Right lobe of liver (tissue), 6 donors: Measurements from ENCODE around the gene PEMT. TPM values are rescaled to one million over a fixed set of nuclear protein-coding genes. Genes with fewer than 3 reads are reported as not detected.

Experiments
- ATAC-seq, 4 donors: fragments of 200-7000 bp; cut with Tn5 transposase; one replicate each; pipeline ENCODE4 v1.9.1; 2020; ENCODE audit warnings: mild to moderate bottlenecking in 4 of 4, moderate library complexity in 4 of 4
- DNase-seq, 3 donors: peaks; one replicate each; pipeline ENCODE4 v3.0.0-alpha.2; 2020
- H3K27ac ChIP-seq, 3 donors: fragments of 200-600 bp; one replicate each; pipeline ENCODE4 v1.8.0; 2022
- H3K27me3 ChIP-seq, 2 donors: fragments of 200-600 bp; one replicate each; pipeline ENCODE4 v1.8.0; 2022
- H3K36me3 ChIP-seq, 4 donors: fragments of 200-600 bp; sonication (generic) in 1 of 4; one replicate each; pipeline versions ENCODE4 v1.5.1 to v1.8.0; 2017 to 2022; ENCODE audit warnings: control low read depth in 1 of 4
- H3K4me1 ChIP-seq, 4 donors: fragments of 200-600 bp; sonication (generic) in 1 of 4; one replicate each; pipeline versions ENCODE4 v1.5.1 to v1.8.0; 2017 to 2022; ENCODE audit warnings: control low read depth in 1 of 4
- H3K4me3 ChIP-seq, 3 donors: fragments of 200-600 bp; one replicate each; pipeline ENCODE4 v1.8.0; 2022
- H3K9me3 ChIP-seq, 4 donors: fragments of 200-600 bp; sonication (generic) in 1 of 4; one replicate each; pipeline versions ENCODE4 v1.5.1 to v1.8.0; 2017 to 2022; ENCODE audit warnings: control low read depth in 1 of 4
- CTCF ChIP-seq, 4 donors: fragments of 200-600 bp in 3 of 4; fragments of 450-650 bp in 1 of 4; IDR thresholded peaks; one replicate each; pipeline versions ENCODE4 v1.5.1 to v1.8.0; 2016 to 2022; ENCODE audit warnings: antibody characterized with exemption in 4 of 4, mild to moderate bottlenecking in 2 of 4
- POLR2A ChIP-seq: fragments of 450-650 bp; IDR thresholded peaks from one replicate; pipeline ENCODE4 v1.6.1; 2017; ENCODE audit warnings: antibody characterized with exemption, mild to moderate bottlenecking
- WGBS: methylation state at CpG from one replicate; pipeline ENCODE4 v1.1.6; 2018; ENCODE audit warnings: low coverage, low lambda C conversion rate; ENCODE audit not compliant: insufficient coverage; ENCODE audit errors: missing lambda C conversion rate; 5-methylcytosine and 5-hydroxymethylcytosine counted together
- intact Hi-C, 2 donors: fragments of 100-400 bp; cut with DNase I; formaldehyde crosslinking; loops; one replicate each; pipeline versions ENCODE4 v1.11.2 to v1.14.1; 2022
- total RNA-seq, 6 experiments: library from RNA; depleted of rRNA in 2 of 6; stranded (reverse); fragments of >200 nt in 2 of 6; fragmentation: NEBNext Ultra II Directional in 3 of 6; extraction: Animal tissue kit (Norgen Biotek cat#: 25700) in 3 of 6; gene quantifications; one replicate each; pipeline versions ENCODE4 v1.1.0 to v1.2.4, GENCODE V29; 2016 to 2023
- donor health status: DM: no; HTN: yes; CAD: no.
- donor health status: DM: no; HTN: no; CAD: no.
- donor health status: DM: no; HTN: no; CAD: no.
- donor health status: DM: no; HTN: yes; CAD: no.
- donor health status: DM: no; HTN: yes; CAD: no.

The PEMT gene
- total RNA-seq, 6 experiments from 2014 or later, result 92.4 to 184 (median 170) TPM

DNA sequence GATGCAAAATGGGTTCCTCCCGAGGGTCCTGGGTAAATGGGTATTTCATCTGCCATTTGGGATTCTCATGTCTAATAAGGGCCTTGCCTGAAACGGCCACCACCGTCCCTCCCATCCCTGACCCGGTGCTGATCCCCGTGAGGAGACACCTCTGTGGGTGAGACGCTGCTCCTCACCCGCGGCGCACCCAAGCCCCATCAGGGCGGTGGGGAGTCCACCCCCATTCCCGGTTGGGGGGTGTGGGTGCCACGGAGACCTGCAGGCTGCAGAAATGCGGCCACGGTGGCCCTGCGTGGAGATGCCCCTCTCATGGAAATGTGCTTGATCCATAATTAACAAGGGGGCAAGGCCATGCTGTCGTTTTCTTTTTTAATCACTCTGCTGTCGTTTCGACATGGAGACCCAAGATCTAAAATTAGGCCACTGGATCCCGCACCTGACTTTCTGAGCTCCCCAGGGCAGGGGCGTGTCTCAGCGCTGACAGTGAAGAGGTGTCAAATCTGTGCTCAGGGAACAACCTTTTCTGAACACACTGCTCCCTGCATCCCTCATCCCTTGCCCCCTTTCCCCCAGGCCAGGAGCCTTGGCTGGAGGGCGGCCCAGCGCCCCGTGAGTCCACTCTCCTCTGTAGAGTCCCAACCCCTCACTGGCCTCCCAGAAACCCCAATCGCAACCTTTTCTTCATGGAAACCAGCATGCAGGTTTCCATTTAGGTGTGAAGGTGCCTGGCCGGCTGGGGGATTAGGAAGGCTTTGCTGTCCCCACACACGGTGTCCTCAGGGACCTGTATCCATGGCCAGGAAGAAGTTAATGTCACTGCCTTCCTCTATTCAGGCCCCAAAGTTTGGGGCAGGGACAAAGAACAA, 38.9 kb downstream of the PEMT start:
- H3K27ac ChIP-seq, result no peak overlapping the region
- H3K9me3 ChIP-seq, result no peaks in the 10 kb centered on the region
- intact Hi-C loops, result no loop called here
- H3K4me1 ChIP-seq, result peaks cover 0 to 8% (median 4%) of the 10 kb centered on the region in 4 donors
- H3K36me3 ChIP-seq, result no peaks in the 10 kb centered on the region
- H3K4me3 ChIP-seq, result no peak overlapping the region
- ATAC-seq (no peak), DNase-seq (no peak)
- no peak for TF ChIP-seq CTCF (IDR thresholded peaks at IDR 0.05)
- TF ChIP-seq POLR2A, result no peak
- H3K27me3 ChIP-seq, result no peaks in the 10 kb centered on the region
- 94% methylated on average over 8 of the region's 27 CpGs for WGBS

GRCh38 chr17:17551361-17551760, 40.1 kb downstream of the PEMT start:
- Histone ChIP-seq H3K4me1 (peaks cover 0 to 17% (median 9%) of the 10 kb centered on the region in 4 donors), H3K27me3 (no peaks in the 10 kb centered on the region), H3K36me3 (no peaks in the 10 kb centered on the region), H3K27ac (no peak overlapping the region), H3K4me3 (no peak overlapping the region), H3K9me3 (no peaks in the 10 kb centered on the region)
- no peak for DNase-seq
- intact Hi-C loops, result no loop called here
- TF ChIP-seq POLR2A, result no peak
- ATAC-seq, result no peak
- WGBS, result 57% methylated on average over 5 of the region's 11 CpGs

DNA sequence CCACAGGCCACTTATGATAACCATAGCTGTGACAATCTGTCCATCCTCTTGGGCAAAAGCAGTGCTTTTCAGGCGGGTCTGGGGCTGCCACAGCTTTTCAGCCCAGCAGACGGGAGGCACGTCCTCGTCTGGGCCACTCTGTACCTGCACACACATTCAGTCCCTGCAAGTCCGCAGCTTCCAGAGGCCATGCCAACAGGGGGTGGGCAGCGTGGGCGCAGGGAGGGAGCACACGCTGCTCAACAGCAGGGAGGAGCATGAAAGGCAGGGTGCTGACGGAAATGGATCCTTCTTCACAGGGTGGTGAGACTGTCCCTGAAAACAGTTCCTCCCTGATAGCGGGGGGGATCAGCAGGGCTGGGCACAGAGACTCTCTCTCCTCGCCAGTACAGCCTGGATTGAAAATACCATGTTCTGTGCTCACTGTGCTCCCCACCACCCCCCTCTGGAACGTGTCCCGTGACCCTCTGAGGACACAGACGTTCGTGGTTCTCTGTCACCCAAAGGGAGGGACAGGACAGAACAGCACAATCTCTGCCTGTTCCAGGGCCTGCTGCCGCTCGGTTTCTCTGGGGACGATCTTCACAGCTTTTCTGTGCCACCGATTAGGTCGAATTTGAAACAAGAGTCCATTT, 41.7 kb downstream of the PEMT start:
- intact Hi-C loops, result no loop called here
- H3K4me3 ChIP-seq, result no peak overlapping the region
- H3K36me3 ChIP-seq, result no peaks in the 10 kb centered on the region
- 55% methylated on average over 2 of the region's 20 CpGs for WGBS
- no peak overlapping the region for H3K27ac ChIP-seq
- TF ChIP-seq POLR2A (no peak), CTCF (IDR thresholded peaks at IDR 0.05) (no peak)
- H3K4me1 ChIP-seq, result peaks cover 0 to 17% (median 9%) of the 10 kb centered on the region in 4 donors
- DNase-seq, result no peak
- H3K27me3 ChIP-seq, result no peaks in the 10 kb centered on the region
- no peak for ATAC-seq
- no peaks in the 10 kb centered on the region for H3K9me3 ChIP-seq

DNA sequence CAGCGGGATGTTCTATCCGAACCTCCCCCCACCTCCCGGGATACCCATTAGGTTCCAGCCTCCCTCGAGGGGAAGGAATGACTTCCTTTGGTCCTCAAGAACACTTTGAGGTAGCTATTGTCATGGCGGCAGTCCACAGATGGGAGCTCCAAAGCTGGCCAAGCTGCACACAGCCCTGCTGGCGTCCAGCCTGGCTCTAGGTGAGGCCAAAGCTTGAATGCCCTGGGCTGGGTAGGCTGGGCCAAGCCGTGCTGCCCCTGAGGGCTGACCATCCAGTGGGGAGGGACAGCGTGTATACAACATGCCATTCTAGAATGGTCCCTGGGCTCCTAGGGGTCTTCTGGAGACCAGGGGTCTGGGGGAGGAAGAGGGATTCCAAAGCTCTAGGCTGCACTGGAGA, 43.5 kb downstream of the PEMT start:
- H3K27me3 ChIP-seq, result no peaks in the 10 kb centered on the region
- peaks cover 0 to 22% (median 9%) of the 10 kb centered on the region in 4 donors for H3K4me1 ChIP-seq
- 71% methylated on average over 4 of the region's 8 CpGs for WGBS
- H3K36me3 ChIP-seq, result no peaks in the 10 kb centered on the region
- no peak overlapping the region for H3K4me3 ChIP-seq
- no peaks in the 10 kb centered on the region for H3K9me3 ChIP-seq
- intact Hi-C loops, result no loop called here
- peak overlapping the region in 1 of 3 donors; percentile 40 for H3K27ac ChIP-seq
- ATAC-seq (peak in 3 of 4 donors; percentile 4 to 52 (median 21)), DNase-seq (peak in 1 of 3 donors; percentile 63)
- TF ChIP-seq POLR2A (no peak), CTCF (IDR thresholded peaks at IDR 0.05) (no peak)
